ENCODE results near the gene TCERG1L.

Gene TCERG1L

DNA sequence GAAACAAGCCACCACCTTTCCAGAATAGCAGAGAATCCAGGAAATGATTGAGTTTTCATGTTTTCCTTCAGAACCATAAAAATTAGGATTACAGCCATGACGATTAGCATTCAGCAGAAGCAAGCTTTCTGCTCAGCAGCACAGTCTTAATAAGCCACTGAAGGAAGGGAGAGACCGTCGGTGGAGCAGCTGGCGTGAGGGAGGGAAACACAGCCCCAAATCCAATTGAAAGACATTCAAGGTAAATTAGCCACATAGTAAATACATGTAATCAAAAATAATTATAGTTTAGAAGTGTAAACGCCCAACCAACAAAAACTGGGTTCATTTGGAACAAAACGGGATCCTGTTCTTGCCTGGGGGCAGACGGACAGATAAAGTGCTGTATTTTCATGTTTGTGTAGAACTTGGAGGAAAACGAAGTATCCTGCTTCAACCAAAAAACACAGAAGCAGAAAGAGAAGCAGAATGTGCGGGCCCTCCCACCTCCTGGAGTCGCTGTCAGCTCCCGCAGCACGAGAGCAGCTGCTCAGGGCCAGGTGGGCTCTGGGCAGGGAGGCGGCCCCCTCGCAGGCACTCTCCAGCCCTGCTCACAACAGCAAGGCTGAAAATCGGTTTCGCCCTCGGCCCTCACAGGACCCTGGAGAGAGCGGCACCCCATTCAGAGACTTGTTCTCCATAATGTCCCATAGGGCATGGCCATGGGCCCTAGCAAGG, 84.9 kb downstream of the TCERG1L start:
- no peak for DNase-seq (ENCODE audit: low read depth in 3 of 3)

DNA sequence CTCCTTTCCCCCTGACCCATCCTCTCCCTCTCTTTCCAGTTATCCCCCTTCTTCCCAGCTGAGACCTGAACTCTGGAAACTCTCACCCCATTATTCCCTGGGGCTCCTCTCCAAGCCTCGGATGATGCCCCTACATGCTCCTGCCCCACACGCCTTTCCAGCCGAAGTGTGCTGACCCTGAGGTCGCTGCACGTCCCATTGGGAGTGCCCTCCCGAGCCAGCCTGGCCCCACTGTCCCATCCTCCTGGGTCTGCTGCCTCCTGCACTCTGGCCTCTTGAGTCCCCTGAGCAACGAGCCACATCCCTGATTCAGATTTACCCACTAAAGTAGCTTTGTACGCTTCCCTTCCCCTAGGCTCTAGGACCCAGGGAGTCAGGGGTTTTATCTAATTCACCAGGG, 87.4 kb downstream of the TCERG1L start:
- DNase-seq (ENCODE audit: low read depth in 3 of 3): no peak

DNA sequence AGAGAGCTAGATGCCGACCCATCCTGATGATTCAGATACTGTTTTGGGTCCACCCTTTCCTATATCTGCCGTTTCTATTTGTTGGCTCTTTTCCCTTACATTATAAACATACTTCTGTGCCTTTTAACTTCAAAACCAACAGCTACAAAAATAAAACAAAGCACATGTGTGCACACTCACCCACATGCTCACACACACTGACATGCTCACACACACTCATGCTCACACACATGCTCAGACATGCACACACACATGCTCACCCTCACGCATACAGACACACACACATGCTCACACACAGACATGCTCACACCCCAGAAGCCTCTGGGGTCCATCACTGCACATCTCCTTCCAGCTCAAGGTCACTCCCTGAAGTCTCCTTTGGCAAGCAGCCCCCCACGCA, 88.1 kb downstream of the TCERG1L start:
- DNase-seq (ENCODE audit: low read depth in 3 of 3): no peak

DNA sequence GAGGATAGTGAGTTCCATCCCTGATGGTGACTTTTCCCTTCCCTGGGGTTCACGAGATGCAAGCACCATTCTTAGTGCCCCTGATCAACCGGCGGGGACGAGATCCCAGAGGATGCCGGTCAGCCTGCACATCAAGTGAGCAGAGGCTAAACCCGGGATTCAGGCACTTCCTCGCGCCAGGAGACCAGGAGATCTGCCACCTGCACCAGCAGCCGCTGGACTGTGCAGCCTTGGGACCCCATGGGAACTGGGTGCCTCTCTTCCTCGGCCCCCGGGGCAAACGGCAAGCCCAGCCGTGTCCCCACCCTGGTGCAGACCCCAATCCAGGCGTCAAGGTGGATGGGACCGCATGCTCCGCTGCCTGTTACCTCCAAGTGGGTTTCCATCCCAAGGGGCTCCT, 88.5 kb downstream of the TCERG1L start:
- no peak for DNase-seq (ENCODE audit: low read depth in 3 of 3)

DNA sequence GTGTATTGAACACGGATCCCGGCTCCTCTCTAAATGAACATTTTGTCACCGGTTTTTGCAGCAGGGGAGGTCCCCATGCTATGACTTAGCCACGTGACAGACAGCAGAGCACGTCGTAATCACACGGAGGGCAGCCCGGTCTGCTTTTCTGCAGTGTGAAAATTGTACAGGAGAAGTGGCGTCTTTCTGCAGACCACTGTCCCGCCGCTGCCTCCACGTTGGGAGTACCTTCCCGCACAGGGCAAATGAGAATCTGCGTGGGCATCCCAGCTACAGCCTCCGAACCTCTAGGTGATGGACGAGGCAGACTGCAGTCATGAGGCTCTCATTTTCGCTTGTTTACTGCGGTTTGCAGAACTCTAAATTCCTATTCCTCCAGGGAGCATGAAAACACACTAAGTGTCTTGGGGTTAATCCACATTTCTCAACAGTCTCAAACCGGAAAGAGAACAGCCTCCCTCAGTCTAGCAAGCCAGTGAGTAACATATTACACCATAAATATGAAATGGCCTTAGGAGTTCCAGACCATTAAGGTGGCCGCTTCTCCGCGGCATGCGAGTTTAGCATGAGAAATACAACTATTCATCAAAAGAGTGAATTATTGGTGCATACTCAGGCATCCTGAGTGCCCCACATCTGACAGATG, 89.8 kb downstream of the TCERG1L start:
- DNase-seq (ENCODE audit: low read depth in 3 of 3): no peak

DNA sequence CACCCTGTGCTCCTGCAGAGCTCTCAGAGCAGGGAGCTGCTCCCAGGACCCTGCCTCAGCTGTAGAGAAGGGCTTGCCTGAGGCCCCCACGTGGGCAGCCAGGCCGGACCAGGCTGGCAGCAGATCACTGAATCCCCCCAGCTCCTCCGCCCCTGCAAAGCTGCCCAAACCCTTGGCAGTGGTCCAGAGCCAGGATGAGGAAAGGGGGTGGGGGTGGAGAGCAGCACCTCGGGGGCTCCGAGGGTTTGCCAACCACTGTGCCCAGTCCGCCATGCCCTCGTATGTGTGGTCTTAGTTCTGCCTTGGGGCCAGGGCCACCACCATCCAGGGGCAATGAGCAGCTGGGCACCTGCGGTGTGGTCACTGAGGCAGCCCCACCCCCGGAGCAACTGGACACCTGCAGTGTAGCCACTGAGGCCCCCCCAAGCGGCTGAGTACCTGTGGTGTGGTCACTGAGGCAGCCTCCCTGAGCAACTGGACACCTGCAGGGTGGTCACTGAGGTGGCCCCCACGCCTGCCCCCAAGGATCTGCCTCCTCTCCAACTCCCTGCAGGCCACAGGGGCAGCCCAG, 90.8 kb downstream of the TCERG1L start:
- DNase-seq (ENCODE audit: low read depth in 3 of 3): no peak

DNA sequence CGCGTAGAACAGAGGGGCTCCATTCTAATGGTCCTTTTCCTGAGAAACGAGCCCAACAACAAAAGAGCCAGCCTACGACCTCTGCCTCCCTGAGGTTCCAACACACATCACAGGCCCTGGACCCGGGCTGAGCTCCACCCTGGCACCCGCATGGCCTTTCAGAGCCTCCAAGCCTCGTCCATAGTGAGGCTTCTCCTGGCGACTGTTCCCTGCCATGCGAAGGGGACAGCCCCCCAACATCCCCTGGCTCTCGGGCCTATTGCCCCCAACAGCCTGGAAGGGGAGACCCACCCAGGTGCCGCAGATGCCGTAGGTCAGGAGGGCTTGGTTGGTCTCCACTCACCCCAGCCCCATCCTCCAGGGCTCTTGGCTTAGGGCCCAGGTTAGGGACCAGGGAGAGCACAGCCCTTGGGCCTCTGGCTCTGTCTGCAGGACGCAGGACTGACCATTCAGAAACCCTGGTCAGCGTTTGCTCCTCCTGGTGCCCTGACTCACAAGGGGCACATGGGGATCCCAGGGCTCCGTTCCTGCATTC, 91.5 kb downstream of the TCERG1L start:
- no peak for DNase-seq (ENCODE audit: low read depth in 3 of 3)

DNA sequence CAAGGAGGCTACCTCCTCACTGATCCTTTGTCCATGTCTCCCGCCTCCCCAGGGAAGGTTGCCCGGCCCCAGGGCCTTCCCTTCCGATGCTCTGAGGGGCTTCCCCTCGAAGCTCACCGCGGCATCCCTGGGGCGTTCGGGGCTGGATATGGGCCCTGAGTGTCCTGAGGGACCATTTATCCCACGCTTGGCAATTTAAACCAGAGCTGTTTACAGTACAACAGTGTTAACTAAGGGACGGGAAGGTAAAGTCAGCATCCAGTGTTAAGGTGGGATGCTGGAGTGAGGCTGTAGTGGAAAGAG, 92.0 kb downstream of the TCERG1L start:
- DNase-seq (ENCODE audit: low read depth in 3 of 3): no peak

DNA sequence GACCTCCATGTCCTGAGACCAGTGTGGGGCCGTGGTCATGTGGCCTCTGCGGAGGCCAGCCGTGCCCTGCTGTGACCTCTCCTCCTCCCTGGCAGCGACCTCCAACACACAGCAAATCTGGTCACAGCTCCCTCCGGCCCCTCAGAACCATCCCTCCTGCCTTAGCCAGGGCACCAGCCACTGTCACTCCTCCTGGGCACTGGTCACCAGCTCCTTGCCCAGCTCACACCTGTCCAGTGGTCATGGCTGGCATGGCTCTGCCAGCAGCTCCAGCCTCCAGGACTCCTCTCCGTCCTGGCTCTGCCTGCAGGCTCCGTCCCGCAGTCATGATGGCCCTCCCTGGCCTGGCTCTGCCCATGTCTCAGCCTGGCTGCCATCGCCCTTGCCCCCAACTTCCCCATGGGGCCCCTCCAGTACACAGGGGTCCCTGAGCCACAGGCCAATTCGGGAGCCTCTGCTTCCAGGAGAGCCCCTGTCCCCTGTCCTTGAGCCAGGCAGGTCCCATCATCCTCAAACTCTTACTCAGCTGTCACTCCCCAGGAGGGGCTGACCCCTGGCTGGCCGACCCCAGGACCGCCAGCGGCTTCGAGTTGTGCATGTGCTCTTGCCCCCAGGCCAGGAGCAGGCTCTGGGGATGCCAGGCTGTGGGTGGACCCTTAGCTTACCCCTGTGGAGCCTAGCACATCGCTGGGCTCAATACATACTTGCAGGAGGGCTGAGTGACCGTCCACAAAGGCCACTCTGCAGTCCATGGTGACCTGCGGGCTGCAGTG, 92.5 kb downstream of the TCERG1L start:
- DNase-seq (ENCODE audit: low read depth in 3 of 3): no peak

DNA sequence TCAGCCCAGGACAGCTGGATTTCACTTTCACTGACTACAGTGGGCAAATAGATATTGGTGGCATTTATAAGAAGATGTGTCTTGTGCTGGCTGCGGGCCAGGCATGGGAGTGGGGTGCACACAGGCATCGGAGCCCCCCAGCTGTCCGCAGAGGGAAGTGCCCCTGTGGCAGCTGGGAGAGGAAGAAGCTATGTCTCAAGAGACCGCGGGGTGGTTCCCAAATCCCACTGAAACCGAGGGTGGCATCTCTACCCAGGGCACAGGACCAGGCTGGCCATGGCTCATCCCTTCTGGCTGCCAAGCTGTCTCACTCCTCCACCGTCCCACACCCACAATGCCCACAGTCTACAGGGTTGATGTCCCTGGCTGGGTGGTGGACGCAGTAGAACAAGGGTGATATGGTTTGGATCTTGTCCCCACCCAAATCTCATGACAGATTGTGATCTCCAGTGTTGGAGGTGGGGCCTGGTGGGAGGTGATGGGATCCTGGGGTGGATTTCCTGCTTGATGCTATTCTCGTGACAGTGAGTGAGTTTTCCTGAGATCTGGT, 94.8 kb downstream of the TCERG1L start:
- DNase-seq (ENCODE audit: low read depth in 3 of 3): no peak

DNA sequence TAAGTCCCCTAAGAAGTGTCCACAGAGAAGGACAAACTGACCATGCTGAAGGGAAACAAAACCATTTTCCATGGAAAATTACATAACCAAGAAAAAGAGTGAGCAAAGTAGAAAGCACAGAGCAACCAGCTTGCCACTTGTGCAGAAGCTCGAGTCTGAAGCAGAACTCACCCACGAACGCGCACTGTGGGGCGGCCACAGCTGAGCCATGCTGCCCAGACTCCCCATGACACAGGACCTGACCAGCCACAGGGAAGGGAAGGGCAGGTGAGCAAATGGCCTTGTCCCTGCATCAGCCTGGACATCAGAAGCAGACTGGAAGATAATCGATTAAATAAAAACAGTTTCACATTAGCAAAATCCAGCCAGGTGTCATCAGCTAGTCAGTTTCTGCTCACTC, 95.7 kb downstream of the TCERG1L start:
- DNase-seq (ENCODE audit: low read depth in 3 of 3): no peak

DNA sequence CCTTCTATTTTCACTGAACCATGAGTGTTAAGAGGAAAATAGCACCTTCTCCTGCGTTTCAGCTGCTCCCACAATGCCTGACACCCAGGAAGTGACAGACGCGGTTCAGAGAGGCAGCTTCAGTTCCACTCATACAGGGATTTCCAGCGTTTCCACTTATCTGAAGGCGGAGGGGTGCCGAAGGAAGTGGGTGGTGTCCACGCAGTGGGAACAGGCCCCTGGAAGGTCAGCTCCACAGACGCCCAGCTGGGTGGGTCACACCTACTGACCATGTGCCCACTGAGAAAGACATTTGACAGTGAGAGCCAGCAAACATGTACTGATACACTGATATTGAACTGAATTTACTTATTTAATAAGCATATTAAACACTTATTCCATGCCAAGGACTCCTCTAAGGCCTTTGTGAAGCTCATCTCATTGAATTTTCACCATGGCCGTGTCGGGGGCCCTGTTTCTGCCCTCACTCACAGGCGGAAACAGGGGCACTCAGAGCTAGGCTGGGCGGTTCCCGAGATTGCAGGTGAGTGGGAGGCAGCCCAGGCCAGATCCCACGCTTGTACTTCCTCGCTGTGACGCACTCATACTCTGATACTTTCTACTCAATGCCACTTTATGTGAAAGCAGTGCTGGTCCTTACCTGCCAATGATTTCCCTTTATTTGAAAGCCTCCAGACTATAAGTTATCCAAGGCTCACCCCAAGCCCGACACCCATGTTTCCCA, 96.8 kb downstream of the TCERG1L start:
- no peak for DNase-seq (ENCODE audit: low read depth in 3 of 3)

DNA sequence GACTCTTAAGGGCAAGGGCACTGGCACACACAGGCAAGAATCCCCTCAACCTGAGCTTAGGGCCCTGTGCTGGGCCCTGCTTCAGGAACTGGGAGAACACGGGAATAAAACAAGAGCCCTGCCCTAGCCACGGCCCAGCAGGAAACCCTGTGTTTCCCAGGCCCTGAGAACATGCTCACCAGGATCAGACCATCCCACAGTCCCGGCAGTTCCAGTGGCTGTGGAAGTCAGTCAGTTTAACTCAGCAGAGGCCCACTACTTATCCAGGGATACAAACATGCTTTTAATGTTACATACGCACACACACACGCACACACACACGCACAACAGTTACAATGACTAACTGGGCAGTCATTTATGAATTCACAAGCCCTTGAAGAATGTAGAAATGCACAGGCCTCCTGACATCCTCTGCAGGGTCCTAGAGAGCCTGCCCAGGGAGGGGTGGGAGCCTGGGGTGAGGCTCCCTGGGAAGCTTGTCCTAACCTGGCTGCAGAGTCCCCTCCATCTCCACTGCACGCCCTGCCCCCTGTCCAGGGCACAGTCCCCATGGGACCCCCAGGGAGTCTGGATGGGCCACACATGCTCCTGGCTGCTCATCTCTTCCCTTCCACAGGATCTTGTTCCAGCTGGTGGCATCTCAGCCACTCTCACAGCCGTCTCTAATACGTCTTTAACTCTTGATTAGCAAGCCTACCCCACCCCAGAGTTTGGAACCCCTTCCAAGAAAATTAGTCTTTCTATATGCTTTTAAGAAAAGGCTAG, 97.6 kb downstream of the TCERG1L start:
- DNase-seq (ENCODE audit: low read depth in 3 of 3): no peak

DNA sequence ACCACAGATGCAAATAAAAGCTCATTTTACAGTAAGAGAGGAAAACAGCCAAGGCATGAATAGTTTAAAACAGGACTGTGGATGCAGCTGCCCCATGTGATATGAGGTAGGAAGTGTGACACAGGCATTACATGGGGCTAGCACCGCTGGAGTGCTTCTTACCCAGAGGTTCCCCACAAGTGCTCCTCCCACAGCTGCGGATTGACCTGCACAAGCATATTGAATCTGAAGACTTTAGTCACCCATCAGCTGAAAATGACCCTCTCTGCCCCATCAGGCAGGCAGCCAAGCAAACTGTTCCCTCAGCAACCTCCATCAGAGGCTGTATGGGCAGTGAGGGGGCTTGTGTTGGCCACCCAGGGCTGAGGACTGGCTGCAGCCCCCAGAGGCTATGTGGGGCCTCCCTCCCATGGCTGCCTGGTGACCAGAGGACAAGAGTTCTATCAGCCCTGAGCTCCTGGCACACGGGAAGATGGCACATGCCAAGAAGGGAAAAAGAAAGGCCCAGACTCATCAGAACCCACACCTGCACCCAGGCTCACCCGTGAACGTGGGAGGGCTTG, 98.7 kb downstream of the TCERG1L start:
- no peak for DNase-seq (ENCODE audit: low read depth in 3 of 3)

DNA sequence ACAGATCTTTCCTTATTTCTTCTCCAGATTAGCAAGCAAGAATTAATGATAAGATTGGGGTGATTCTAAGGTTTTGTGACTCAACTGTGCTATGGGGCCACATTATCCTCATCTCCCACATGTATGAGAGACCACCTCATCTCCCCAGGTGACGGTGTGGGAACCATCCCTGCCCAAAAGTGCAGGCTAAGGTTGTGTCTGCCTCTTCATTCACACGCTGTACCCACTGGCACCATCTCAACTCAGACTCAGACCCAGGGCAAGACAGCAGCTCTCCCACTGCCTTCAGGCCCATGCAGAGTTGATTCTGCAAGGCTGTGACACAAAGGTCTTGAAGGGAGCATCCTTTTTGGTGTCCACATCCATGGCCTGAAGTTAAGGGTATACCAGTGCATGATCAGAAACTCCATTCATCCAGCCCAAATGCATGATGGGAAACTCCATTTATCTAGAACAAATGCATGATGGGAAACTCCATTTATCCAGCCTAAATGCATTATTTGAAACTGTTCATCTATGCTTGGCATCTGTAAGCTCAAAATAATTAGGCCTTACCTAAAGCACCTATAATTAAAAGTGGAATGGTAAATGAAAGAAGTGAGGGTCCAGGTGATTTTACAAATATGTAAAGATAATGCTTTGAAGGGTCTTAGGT, 99.4 kb downstream of the TCERG1L start:
- DNase-seq (ENCODE audit: low read depth in 3 of 3): no peak

DNA sequence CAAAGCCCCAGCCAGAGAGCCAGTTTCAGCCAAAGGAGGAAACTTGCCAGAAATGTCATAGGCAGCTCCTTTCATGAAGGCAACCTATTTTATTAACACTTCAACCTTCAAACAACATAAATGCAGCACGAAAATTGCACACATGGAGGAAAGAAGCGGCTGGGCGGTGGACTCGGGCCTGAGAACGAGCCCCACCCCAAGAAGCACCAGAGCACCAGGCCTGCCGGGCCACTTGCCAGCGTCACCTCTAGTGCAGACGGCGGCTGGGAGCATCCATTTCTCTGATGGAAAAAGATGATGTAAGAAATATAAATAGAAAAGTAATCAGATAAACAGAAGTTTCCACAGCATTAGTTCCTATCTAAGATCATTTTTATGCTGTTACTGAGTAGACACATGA, 100.0 kb downstream of the TCERG1L start:
- DNase-seq (ENCODE audit: low read depth in 3 of 3): no peak

DNA sequence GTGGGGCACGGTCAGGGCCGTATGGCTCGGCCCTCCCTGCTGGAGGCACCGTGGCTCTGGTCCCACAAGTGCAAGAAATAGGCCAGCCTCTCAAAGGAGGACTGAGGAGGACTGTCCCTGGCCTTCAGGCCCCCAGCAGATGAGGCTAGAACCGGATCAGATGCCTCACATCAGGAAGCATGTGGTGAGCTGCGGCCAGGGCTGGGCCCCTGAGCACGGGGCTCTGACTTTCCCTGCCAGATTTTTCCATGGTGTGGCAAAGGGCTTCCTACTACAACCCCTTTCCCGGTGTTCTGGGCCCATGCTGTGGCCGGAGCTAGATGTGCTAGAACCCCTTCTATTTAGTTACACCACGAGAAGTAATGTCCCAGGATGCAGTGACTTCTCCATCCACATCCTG, 100.4 kb downstream of the TCERG1L start:
- DNase-seq (ENCODE audit: low read depth in 3 of 3): no peak

DNA sequence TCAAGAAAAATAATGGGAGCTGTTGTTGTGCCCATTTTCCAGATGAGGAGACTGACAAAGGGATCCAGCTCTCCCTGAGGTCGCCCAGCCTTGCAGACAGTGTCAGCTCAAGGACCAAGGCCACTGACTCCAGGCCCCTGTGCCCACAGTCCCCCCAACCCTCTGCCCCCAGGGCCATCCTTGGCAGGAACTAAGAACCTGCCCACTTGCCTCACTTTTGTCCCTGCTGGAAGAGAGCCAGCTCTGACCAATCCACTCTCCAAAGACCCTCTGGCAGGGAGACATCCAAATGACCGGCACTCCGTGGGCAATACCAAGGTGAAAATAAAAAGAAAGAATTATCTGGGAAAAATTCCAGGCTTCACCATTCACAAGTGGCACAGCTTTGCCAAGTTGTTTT, 101.3 kb downstream of the TCERG1L start:
- DNase-seq (ENCODE audit: low read depth in 3 of 3): no peak

DNA sequence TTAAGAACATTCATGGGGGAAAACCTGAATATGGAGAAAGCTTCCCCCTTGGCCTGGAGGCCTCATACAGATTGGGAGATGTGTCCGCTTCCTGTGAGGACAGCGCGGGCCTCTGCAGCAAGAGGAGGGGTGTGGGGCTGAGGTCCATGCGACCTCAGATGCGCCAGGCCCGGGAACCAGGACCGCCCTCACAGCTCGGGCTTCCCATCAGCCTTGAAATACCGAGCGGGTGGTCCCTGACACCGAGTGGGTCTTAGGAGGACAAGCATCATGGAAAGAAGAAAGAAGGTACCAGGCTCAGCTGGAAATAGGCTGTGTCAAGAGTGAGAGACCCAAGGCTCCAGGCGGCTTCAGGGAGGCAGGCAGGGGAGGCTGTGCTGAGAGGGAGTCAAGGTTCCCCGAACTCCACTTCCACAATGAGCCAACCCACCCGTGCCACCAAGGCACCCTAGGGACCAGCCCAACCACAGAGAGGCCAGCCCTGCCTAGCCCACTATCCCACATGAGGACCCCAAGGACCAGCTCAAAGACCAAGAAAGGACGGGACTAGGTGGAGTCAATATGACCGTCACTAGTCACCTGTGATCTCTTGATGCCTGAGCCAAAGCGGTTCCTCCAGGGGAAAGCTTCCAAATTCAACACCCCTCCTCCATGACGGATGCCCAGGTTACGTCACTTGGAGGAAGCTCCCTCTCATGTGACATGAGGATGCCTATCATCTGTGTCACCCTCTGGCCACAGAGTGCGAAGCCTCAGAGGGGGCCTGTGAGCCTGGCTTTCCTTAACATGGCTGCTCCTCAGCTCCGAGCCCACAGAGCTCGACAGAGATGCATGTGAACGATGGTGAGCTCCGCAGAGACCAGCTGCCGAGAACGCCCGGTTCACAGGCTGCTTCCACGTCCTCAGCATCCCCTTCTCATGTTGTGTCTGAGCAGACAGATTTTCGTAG, 103.7 kb downstream of the TCERG1L start:
- DNase-seq (ENCODE audit: low read depth in 3 of 3): no peak

Data from stimulated activated CD4-positive, alpha-beta T cell treated with anti-CD3 and anti-CD28 coated beads, TNF-alpha, amount 100 ng/mL, for 4 hours (primary cell).